Trophoblast cell (in vitro differentiated cells and primary cell): ENCODE results near the gene IGF2R.

Experiments
- DNase-seq, 2 donors: peaks; one replicate each; pipeline ENCODE4 v3.0.0-alpha.2; 2016
- H2AFZ ChIP-seq: 2 replicates; pipeline ENCODE4 v1.6.1; 2013; ENCODE audit warnings: low read length, moderate library complexity, mild to moderate bottlenecking; ENCODE audit not compliant: insufficient read depth, poor library complexity
- H2AK5ac ChIP-seq: 2 replicates; pipeline ENCODE4 v1.6.1; 2013; ENCODE audit warnings: mild to moderate bottlenecking, low read length
- H2BK120ac ChIP-seq: 2 replicates; pipeline ENCODE4 v1.6.1; 2013; ENCODE audit warnings: low read length, mild to moderate bottlenecking, moderate library complexity; ENCODE audit not compliant: insufficient read depth, poor library complexity
- H2BK12ac ChIP-seq: 2 replicates; pipeline ENCODE4 v1.6.1; 2013; ENCODE audit warnings: mild to moderate bottlenecking, low read length, moderate library complexity
- H2BK5ac ChIP-seq: 2 replicates; pipeline ENCODE4 v1.6.1; 2013; ENCODE audit warnings: low read length, low read depth, moderate library complexity, mild to moderate bottlenecking; ENCODE audit not compliant: poor library complexity
- H3K14ac ChIP-seq: 2 replicates; pipeline ENCODE4 v1.6.1; 2013; ENCODE audit warnings: mild to moderate bottlenecking, low read length
- H3K18ac ChIP-seq: 2 replicates; pipeline ENCODE4 v1.6.1; 2013; ENCODE audit warnings: mild to moderate bottlenecking, low read length
- H3K23ac ChIP-seq: 2 replicates; pipeline ENCODE4 v1.6.1; 2013; ENCODE audit warnings: low read length
- H3K27ac ChIP-seq: 2 replicates; pipeline ENCODE4 v1.5.1; 2013; ENCODE audit warnings: low read depth, mild to moderate bottlenecking, inconsistent platforms, low read length, moderate library complexity
- H3K27me3 ChIP-seq: 2 replicates; pipeline ENCODE4 v1.6.1; 2013; ENCODE audit warnings: inconsistent platforms, mild to moderate bottlenecking, low read length, moderate library complexity; ENCODE audit not compliant: insufficient read depth
- H3K36me3 ChIP-seq, 2 experiments: 1 replicate in 1 of 2; 2 replicates in 1 of 2; pipeline ENCODE4 v1.6.1; 2013; ENCODE audit warnings: low read length in 2 of 2, mild to moderate bottlenecking in 2 of 2, moderate library complexity in 1 of 2; ENCODE audit not compliant: insufficient read depth in 2 of 2, control insufficient read depth in 1 of 2
- H3K4ac ChIP-seq: 2 replicates; pipeline ENCODE4 v1.6.1; 2013; ENCODE audit warnings: low read depth, mild to moderate bottlenecking, low read length, moderate library complexity
- H3K4me1 ChIP-seq, 2 experiments: 1 replicate in 1 of 2; 2 replicates in 1 of 2; pipeline ENCODE4 v1.6.1; 2013; ENCODE audit warnings: low read length in 2 of 2, mild to moderate bottlenecking in 2 of 2, moderate library complexity in 1 of 2; ENCODE audit not compliant: insufficient read depth in 2 of 2, control insufficient read depth in 1 of 2
- H3K4me2 ChIP-seq: 2 replicates; pipeline ENCODE4 v1.6.1; 2013; ENCODE audit warnings: inconsistent platforms, mild to moderate bottlenecking, low read length, moderate library complexity
- H3K4me3 ChIP-seq: 2 replicates; pipeline ENCODE4 v1.5.1; 2013; ENCODE audit warnings: mild to moderate bottlenecking, low read depth, low read length, inconsistent platforms
- H3K79me1 ChIP-seq: one replicate; pipeline ENCODE4 v1.6.1; 2013; ENCODE audit warnings: low read length
- H3K79me2 ChIP-seq: 2 replicates; pipeline ENCODE4 v1.6.1; 2013; ENCODE audit warnings: low read length, mild to moderate bottlenecking; ENCODE audit not compliant: control insufficient read depth, insufficient read depth, poor library complexity
- H3K9ac ChIP-seq: 2 replicates; pipeline ENCODE4 v1.6.1; 2013; ENCODE audit warnings: mild to moderate bottlenecking, low read length
- H3K9me3 ChIP-seq: 2 replicates; pipeline ENCODE4 v1.6.1; 2013; ENCODE audit warnings: low read depth, mild to moderate bottlenecking, control low read depth, inconsistent platforms, low read length; ENCODE audit not compliant: insufficient read depth
- H4K12ac ChIP-seq: 2 replicates; pipeline ENCODE4 v1.6.1; 2013; ENCODE audit warnings: low read depth, mild to moderate bottlenecking, low read length, moderate library complexity
- H4K8ac ChIP-seq: 2 replicates; pipeline ENCODE4 v1.6.1; 2013; ENCODE audit warnings: low read depth, mild to moderate bottlenecking, low read length, moderate library complexity
- H4K91ac ChIP-seq: one replicate; pipeline ENCODE4 v1.6.1; 2013; ENCODE audit warnings: low read depth, mild to moderate bottlenecking, low read length, moderate library complexity
- WGBS: extraction: QIAGEN DNeasy Blood & Tissue Kit; methylation state at CpG from one replicate; pipeline ENCODE4 v1.1.7; 2013; ENCODE audit warnings: missing lambda C conversion rate; ENCODE audit not compliant: insufficient read length, insufficient coverage; ENCODE audit errors: extremely low coverage; 5-methylcytosine and 5-hydroxymethylcytosine counted together

The IGF2R gene

DNA sequence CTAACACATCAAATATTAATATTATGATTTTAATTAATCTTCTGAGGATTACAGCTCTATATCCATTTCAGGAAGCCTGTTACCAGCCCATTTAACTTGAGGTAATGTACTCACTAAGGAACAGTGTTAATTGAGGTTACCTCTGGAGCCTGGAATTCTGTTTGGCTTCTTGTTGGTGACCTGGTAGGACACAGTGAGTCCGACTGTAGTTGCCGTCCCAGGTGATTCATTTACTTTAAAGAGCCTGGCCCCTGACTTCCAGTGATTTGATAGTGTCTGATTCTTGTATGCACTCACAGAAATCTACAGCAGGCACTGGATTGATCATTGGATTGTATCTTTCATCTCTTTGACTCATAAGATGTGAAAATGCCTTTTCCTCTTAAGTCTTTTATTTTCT lies 34.0 kb downstream of the IGF2R start:
- H2AK5ac ChIP-seq, result no peak overlapping the region
- no peak overlapping the region for H4K8ac ChIP-seq
- no peak overlapping the region for H3K27ac ChIP-seq
- H3K4me3 ChIP-seq, result no peak overlapping the region
- H3K4me2 ChIP-seq, result no peak overlapping the region
- H3K27me3 ChIP-seq, result no peaks in the 10 kb centered on the region
- H2BK120ac ChIP-seq, result no peak overlapping the region
- H2BK12ac ChIP-seq, result no peak overlapping the region
- H2AFZ ChIP-seq, result no peak overlapping the region
- no CpG with 5 or more reads among the region's 2 CpGs for WGBS
- peaks cover 7% of the 10 kb centered on the region for H3K9me3 ChIP-seq
- no peaks in the 10 kb centered on the region for H3K79me1 ChIP-seq
- no peak for DNase-seq
- no peak overlapping the region for H3K14ac ChIP-seq
- H2BK5ac ChIP-seq, result no peak overlapping the region
- H3K23ac ChIP-seq, result no peak overlapping the region
- no peak overlapping the region for H4K12ac ChIP-seq
- H3K4me1 ChIP-seq, result peaks cover 0 to 2% of the 10 kb centered on the region in 2 experiments
- no peak overlapping the region for H3K4ac ChIP-seq
- peaks cover 6% of the 10 kb centered on the region for H3K79me2 ChIP-seq
- peaks cover 6 to 10% of the 10 kb centered on the region in 2 experiments for H3K36me3 ChIP-seq
- no peak overlapping the region for H3K9ac ChIP-seq
- no peak overlapping the region for H3K18ac ChIP-seq
- no peak overlapping the region for H4K91ac ChIP-seq

DNA sequence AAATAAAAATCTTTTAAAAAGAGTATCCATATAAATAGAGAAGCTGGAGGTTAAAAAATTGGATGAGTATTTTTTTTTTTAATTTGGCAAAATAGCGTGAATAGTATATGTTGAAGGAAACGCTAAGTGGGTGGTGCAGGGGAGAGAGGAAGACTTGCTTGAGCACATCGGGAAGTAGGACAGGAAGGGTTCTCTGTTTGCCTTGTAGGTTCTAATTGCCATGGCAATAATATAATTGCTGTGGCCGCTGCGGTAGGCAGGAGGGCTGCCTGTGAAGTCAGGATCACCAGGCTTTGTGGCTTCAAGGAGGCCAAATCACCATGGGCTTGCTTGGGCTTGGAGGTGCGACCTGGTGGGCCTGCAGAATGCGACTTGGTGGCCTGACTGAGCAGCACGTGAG lies 35.1 kb downstream of the IGF2R start:
- Histone ChIP-seq H4K8ac (no peak overlapping the region), H3K23ac (no peak overlapping the region), H3K18ac (no peak overlapping the region), H3K27ac (no peak overlapping the region), H4K91ac (no peak overlapping the region), H3K9ac (no peak overlapping the region), H3K4me1 (peaks cover 0 to 2% of the 10 kb centered on the region in 2 experiments), H3K27me3 (no peaks in the 10 kb centered on the region), H3K4me3 (no peak overlapping the region), H3K14ac (no peak overlapping the region), H2AK5ac (no peak overlapping the region), H4K12ac (no peak overlapping the region), H3K79me2 (peaks cover 6% of the 10 kb centered on the region), H3K79me1 (no peaks in the 10 kb centered on the region), H3K36me3 (peaks cover 6 to 12% of the 10 kb centered on the region in 2 experiments), H3K4me2 (no peak overlapping the region), H2BK120ac (no peak overlapping the region), H3K9me3 (peaks cover 7% of the 10 kb centered on the region), H3K4ac (peak overlapping the region; percentile 57), H2AFZ (peak overlapping the region; percentile 9), H2BK5ac (no peak overlapping the region), H2BK12ac (no peak overlapping the region)
- no peak for DNase-seq
- 100% methylated on average over 2 of the region's 8 CpGs for WGBS

DNA sequence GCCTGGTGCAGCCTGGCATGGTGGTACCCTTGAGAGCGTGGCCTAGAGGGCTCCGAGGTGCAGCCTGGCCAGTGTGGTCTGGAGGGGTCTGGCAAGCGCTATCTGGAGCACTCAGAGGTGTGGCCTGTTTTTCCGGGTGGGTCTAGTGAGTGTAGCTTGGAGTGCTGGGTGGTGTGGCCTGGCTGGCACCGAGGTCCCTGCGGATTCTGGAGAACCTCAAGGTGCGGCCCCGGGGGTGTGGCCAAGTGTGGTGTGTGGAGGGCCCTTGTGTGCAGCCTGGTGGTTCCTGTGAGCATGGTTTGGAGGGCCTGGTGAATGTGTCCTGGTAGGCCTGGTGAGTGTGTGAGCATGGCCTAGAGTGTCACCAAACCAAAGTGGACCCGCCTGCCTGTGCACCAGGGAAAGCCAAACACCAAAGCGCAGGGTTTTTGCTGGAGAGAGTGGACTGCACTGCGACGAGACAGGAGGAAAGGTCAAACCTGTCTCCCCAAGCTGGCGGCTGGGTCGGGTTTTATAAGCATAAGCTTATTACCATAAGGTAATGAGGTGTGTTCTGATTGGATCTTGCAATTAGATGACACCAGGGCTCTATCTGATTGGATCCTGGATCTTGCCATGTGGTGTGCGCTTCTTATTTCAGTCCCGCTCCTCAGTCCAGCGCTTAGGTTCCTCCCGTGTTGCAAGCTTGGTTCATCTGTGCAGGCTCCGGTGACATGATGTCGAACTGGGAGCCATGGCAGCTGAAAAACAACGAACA lies 35.7 kb downstream of the IGF2R start:
- H4K91ac ChIP-seq, result no peak overlapping the region
- H4K8ac ChIP-seq, result no peak overlapping the region
- no peak overlapping the region for H3K27ac ChIP-seq
- no peak overlapping the region for H3K4me2 ChIP-seq
- H3K23ac ChIP-seq, result no peak overlapping the region
- H3K9me3 ChIP-seq, result peaks cover 7% of the 10 kb centered on the region
- no peaks in the 10 kb centered on the region for H3K27me3 ChIP-seq
- H4K12ac ChIP-seq, result no peak overlapping the region
- H2BK5ac ChIP-seq, result no peak overlapping the region
- no peak overlapping the region for H3K4me3 ChIP-seq
- DNase-seq, result no peak
- H2BK120ac ChIP-seq, result no peak overlapping the region
- peak overlapping the region; percentile 57 for H3K4ac ChIP-seq
- no peak overlapping the region for H3K18ac ChIP-seq
- peaks cover 6 to 12% of the 10 kb centered on the region in 2 experiments for H3K36me3 ChIP-seq
- no CpG with 5 or more reads among the region's 21 CpGs for WGBS
- peaks cover 0 to 2% of the 10 kb centered on the region in 2 experiments for H3K4me1 ChIP-seq
- no peaks in the 10 kb centered on the region for H3K79me1 ChIP-seq
- H2BK12ac ChIP-seq, result no peak overlapping the region
- H3K14ac ChIP-seq, result no peak overlapping the region
- peak overlapping the region; percentile 9 for H2AFZ ChIP-seq
- H3K79me2 ChIP-seq, result peaks cover 6% of the 10 kb centered on the region
- no peak overlapping the region for H3K9ac ChIP-seq
- H2AK5ac ChIP-seq, result no peak overlapping the region

DNA sequence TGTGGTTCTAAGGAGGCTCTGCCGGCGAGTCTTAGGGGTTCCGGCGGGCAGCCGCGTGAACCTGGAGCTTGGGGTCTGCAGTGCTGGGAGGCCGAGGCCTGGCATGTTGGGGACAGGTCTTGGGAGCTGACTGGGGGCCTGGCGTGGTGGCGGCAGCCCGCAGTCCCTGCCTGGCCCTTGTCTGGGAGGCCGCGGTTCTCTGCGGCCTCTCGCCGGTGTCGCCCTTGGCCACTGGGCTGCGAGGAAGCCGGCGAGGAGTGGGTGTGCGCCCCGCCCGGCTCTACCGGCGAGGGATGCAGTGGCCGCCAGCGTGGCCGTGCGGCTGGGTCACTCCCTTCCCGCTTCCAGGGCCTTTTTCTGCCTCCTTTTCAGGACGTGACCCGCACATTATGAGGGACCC lies 36.3 kb downstream of the IGF2R start:
- Histone ChIP-seq H3K4me3 (no peak overlapping the region), H4K12ac (no peak overlapping the region), H3K9me3 (peaks cover 7% of the 10 kb centered on the region), H3K4me2 (no peak overlapping the region), H3K27me3 (no peaks in the 10 kb centered on the region), H2AFZ (no peak overlapping the region), H3K36me3 (peaks cover 8 to 13% of the 10 kb centered on the region in 2 experiments), H3K4me1 (peaks cover 0 to 2% of the 10 kb centered on the region in 2 experiments), H2BK120ac (no peak overlapping the region), H3K9ac (no peak overlapping the region), H3K79me1 (no peaks in the 10 kb centered on the region), H3K23ac (no peak overlapping the region), H2AK5ac (no peak overlapping the region), H3K18ac (no peak overlapping the region), H3K4ac (peak overlapping the region; percentile 29), H3K14ac (no peak overlapping the region), H4K91ac (no peak overlapping the region), H2BK5ac (no peak overlapping the region), H2BK12ac (no peak overlapping the region), H3K79me2 (peaks cover 6% of the 10 kb centered on the region), H4K8ac (no peak overlapping the region), H3K27ac (no peak overlapping the region)
- no peak for DNase-seq
- no CpG with 5 or more reads among the region's 31 CpGs for WGBS
